ENCODE data around the gene SLC9A9. TPM values are rescaled to one million over a fixed set of nuclear protein-coding genes. Genes with fewer than 3 reads are reported as not detected.

SLC9A9 gene
- total and polyA plus RNA-seq, 10 of the 15 experiments (the other 5 are each of a cell fraction or from before 2014, with no cell fraction given) = 3.5 to 14.2 (median 9.3) TPM

DNA sequence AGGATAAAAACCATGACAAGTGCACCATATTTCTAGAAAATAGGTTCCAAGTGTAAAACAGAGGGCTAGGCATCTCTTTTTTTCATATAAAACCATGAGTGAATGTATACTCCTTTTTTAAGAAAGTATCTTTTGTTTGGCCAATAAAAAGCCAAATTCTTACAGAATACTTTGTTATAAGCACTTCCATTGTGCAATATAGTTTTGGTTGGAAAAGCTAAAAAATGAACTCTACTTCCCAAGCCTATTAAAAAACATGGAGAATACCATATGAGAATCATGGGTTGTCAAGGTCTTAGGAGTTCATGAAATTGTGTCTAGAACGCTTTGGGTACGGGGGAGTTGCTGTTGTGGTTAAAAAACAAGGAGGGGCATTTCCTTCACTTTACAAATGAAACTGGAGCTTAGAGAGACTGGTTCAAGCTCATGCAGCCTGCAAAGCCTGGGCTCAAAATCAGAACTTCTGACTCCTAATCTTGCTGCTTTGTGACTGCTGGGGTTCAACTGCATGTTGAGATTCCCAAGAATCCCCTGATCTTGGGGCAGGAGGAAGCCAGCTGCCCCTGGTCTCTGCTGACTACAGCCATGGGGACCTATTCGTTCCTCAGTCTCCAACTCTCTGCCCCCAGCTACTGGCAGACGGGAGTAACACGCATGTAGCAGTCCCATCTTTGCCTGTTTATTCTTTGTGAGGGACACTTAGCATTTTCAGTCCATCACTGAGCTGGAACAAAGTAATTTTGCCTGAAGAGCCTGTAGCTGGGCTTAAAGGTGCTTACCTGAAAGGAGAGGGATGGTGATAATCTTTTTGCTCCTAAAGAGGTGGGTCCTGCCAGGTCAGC lies 499.6 kb downstream of the SLC9A9 start:
- no peaks in the 10 kb centered on the region for H3K79me2 ChIP-seq (ENCODE audit: control insufficient read depth, insufficient read depth, low read length)
- peaks cover 5% of the 10 kb centered on the region for H3K4me1 ChIP-seq (ENCODE audit: control insufficient read depth, insufficient read depth, low read length)
- TF ChIP-seq ASH2L (IDR thresholded peaks at IDR 0.05; ENCODE audit: borderline replicate concordance, low read depth) = no peak
- TF ChIP-seq SMC3 (IDR thresholded peaks at IDR 0.05; ENCODE audit: borderline replicate concordance, low read length) = peak; percentile 25; the same call in 1 of the 2 replicates
- TF ChIP-seq, protein P1, sequence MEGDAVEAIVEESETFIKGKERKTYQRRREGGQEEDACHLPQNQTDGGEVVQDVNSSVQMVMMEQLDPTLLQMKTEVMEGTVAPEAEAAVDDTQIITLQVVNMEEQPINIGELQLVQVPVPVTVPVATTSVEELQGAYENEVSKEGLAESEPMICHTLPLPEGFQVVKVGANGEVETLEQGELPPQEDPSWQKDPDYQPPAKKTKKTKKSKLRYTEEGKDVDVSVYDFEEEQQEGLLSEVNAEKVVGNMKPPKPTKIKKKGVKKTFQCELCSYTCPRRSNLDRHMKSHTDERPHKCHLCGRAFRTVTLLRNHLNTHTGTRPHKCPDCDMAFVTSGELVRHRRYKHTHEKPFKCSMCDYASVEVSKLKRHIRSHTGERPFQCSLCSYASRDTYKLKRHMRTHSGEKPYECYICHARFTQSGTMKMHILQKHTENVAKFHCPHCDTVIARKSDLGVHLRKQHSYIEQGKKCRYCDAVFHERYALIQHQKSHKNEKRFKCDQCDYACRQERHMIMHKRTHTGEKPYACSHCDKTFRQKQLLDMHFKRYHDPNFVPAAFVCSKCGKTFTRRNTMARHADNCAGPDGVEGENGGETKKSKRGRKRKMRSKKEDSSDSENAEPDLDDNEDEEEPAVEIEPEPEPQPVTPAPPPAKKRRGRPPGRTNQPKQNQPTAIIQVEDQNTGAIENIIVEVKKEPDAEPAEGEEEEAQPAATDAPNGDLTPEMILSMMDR (IDR thresholded peaks at IDR 0.05 in 2 of 3, conservative IDR thresholded peaks at IDR 0.05 in 1 of 3; ENCODE audit: control insufficient read depth in 2 of 3, extremely low read depth in 1 of 3, insufficient read depth in 1 of 3, low read depth in 3 of 3, low read length in 3 of 3) = peak; percentile 34 to 39 (median 39); a peak in 4 of 6 replicates
- TF ChIP-seq RUNX3 (IDR thresholded peaks at IDR 0.05; ENCODE audit: low read length) = peak; percentile 49
- peak; percentile 48 for TF ChIP-seq RAD21 (IDR thresholded peaks at IDR 0.05; ENCODE audit: insufficient read depth, low read depth, low read length)
- H3K9ac ChIP-seq (ENCODE audit: control insufficient read depth, insufficient read depth, low read length) = no peak overlapping the region
- no peak overlapping the region for H2AFZ ChIP-seq (ENCODE audit: control insufficient read depth, low read depth, low read length)
- ChIA-PET SMC1A (ENCODE audit: uncharacterized antibody, unreplicated experiment) (interaction anchor here (1.1 to 2.4 kb wide), 7 partner anchors 10 to 224 kb away, joined by 3 to 10 read pairs (median 5); no protein-coding TSS in a partner anchor), RAD21 (ENCODE audit: unreplicated experiment) (interaction anchor here (1.0 to 2.1 kb wide), 6 partner anchors 13 to 308 kb away, joined by 3 to 7 read pairs (median 4); no protein-coding TSS in a partner anchor), POLR2A (no interaction called here), CTCF (interaction anchor here (1.0 to 2.1 kb wide), 10 partner anchors 9 to 307 kb away, joined by 3 to 6 read pairs (median 3); no protein-coding TSS in a partner anchor)
- H3K27me3 ChIP-seq (replicated peaks in 1 of 2; ENCODE audit: control insufficient read depth in 2 of 2, insufficient read depth in 2 of 2, low read length in 1 of 2) = no peaks in the 10 kb centered on the region
- ATAC-seq = peak; percentile 69
- no peaks in the 10 kb centered on the region for H3K36me3 ChIP-seq (ENCODE audit: control insufficient read depth in 2 of 2, insufficient read depth in 2 of 2, low read length in 1 of 2)
- intact Hi-C loops (cut with micrococcal nuclease; ENCODE audit: unreplicated experiment) (loop anchor here (5.0 kb wide), 1 partner anchor 226 kb away; no protein-coding TSS in a partner anchor), in situ Hi-C loops (cut with MboI) (no loop called here)
- no peak overlapping the region for H3K4me3 ChIP-seq
- 28% methylated on average over 5 of the region's 5 CpGs for WGBS (ENCODE audit: insufficient coverage, insufficient replicate concordance, low lambda C conversion rate, missing lambda C conversion rate)
- DNase-seq (ENCODE audit: low read depth, low spot score) = no peak
- no peak overlapping the region for H3K4me2 ChIP-seq (ENCODE audit: control insufficient read depth, insufficient read depth)
- H3K27ac ChIP-seq (ENCODE audit: control insufficient read depth, insufficient read depth) = no peak overlapping the region
- H4K20me1 ChIP-seq (ENCODE audit: control insufficient read depth, insufficient read depth) = no peaks in the 10 kb centered on the region
- FAIRE-seq = no peak
- no TSS peak for BruUV-seq (replicated peaks)
- no peaks in the 10 kb centered on the region for H3K9me3 ChIP-seq (replicated peaks; ENCODE audit: control insufficient read depth, insufficient read depth, low read length)
